NOMO-1 treated with dmso at 0.1 percent for 144 hours (cell line): ENCODE data around the gene NCEH1.

Experiments
- DNase-seq: peaks from one replicate; lab custom pipeline; 2025; ENCODE audit not compliant: unreplicated experiment; lab: John Stamatoyannopoulos, UW

The NCEH1 gene

DNA sequence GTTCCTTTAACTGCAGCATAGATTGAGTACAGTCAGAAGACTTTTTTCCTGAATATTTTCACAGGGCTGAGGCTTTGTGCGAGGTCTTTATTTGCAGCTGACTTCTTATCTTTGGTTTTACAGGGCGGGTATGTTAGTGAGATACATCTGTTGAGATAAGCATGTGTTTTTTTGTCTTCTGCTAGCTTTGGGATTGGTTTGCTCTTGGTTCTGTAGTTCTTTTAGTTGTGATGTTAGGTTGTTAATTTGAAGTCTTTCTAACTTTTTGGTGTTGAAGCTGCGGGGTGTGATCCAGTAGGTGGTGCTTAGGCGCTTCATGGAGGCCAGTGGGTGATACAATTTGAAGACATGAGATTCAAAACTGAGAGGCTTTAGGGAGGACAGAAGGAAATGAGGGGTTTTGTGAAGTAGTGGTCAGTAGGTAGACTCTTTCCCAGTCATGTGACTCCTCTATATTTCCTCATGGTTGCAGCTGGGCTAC, 119.7 kb downstream of the NCEH1 start:
- DNase-seq: no peak

DNA sequence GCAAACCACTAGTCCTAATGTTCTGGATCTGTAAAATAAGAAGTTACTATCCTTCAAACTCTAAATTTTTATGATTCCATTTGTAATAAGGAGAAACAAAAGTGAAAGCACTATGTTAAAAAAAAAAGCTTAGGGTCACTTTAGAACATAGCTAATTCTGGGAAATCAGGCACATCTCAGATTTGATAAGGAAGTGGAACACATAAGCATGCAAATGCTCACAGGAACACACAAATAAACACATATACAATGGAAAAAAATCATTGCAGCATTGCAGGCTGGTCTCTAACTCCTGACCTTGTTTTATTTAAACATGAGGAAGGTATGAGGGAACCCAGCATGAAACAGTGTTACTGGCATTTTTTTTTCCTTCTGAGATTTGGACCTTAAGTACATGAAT, 124.4 kb downstream of the NCEH1 start:
- DNase-seq: no peak

DNA sequence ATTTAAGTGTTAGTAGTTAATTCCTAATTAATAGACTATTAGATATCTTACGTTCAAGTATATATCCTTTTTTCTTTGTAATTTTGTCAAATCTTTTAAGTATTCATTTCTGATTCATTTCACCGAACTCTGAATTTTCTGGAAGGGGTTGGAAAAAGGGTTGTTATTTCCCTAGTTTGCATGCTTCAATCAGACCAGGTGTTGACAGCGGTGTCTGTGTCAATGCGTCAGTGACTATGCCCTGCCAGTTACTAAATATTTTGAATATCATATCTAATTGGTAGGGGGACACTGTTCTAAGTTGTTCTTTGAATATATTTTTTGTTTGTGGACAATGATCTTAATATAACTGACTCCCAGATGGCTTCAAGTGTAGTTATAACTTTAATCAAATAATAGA, 124.9 kb downstream of the NCEH1 start:
- no peak for DNase-seq

DNA sequence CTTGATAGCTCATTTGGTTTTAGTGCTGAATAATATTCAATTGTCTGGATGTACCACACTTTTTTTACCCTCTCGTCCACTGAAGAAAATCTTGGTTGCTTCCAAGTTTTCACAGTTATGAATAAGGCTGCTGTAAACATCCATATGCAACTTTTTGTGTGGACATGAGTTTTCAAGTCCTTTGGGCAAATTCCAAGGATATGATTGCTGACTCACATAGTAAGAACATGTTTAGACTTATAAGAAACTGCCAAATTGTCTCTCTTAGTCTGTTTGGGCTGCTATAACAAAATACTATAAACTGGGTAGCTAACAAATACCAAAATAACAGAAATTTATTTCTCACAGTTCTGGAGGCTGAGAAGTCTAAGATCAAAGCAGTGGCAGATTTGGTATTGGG, 128.2 kb downstream of the NCEH1 start:
- no peak for DNase-seq

DNA sequence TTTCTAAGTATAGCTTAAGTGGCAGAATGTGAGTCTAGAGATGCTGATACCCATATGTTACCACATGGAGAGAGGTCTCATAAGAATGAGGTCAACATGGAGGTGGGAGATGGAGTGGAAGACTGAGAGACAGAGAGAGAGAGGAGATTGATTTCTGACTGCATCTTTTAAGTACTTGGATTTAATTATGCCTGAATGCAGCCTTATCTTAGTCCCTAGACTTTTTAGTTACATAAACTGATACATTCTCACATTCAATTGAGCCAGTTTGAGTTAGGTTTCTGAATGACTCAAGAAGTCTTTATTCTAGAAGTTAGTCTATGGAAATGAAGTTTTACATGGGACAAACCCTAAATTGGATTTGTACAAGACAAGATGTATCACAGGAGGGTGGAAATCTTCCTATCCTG, 129.1 kb downstream of the NCEH1 start:
- DNase-seq: no peak

DNA sequence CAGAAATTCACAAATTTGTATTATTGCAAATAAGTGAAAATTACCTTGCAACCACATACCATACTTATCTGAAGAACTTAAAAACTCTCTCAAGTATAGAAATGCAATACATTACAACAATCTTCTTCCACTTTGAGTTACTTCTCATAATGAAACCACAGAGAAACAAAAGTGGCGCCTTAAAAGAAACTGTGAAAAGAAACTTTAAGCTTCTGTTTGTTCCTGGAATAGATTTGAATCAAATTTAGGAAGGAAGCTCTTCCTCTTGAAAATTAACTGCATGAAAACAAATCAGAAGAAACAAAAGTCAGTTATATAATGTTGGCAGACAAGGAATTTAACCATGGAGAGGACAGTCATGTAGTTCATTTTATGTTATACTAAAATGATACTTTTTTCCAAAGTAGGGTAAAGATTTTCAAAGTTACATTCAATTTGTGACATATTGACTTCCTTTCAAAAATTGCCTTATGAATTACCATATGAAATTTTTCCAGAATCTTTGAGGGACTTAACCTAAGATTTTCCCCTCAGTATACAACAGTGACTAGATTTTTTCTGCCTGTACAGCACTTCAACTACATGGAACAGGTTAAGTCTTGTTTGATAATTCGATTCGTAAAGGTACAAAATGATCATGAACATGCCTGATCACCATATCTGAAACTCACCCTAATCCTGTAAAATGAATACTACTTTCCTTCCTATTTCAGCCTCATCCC, 130.0 kb downstream of the NCEH1 start:
- DNase-seq: no peak
